Neural cell (in vitro differentiated cells): ENCODE results near the gene PRELID3B. TPM values are rescaled to one million over a fixed set of nuclear protein-coding genes. Genes with fewer than 3 reads are reported as not detected.

Source experiments
- H2AFZ ChIP-seq: fragments of 200-600, 300-800 bp; sonication (generic), shearing (Covaris generic); 2 replicates; pipeline ENCODE4 v1.6.0; 2014; ENCODE audit warnings: low read depth, mild to moderate bottlenecking, antibody characterized with exemption, low read length, moderate library complexity
- H3F3A ChIP-seq: fragments of 200-600 bp; shearing (Covaris generic); 2 replicates; pipeline ENCODE4 v1.6.1; 2016; ENCODE audit warnings: mild to moderate bottlenecking, moderate library complexity, mixed read lengths, antibody characterized with exemption, low read length; ENCODE audit not compliant: insufficient read depth, poor library complexity, severe bottlenecking
- H3K27ac ChIP-seq: fragments of 200-600, 300-800 bp; sonication (generic), shearing (Covaris generic); 2 replicates; pipeline ENCODE4 v1.5.1; 2014; ENCODE audit warnings: mild to moderate bottlenecking, low read length, moderate library complexity
- H3K27me3 ChIP-seq: fragments of 300-800, 200-600 bp; sonication (generic), shearing (Covaris generic); 2 replicates; pipeline ENCODE4 v1.6.0; 2014; ENCODE audit warnings: mild to moderate bottlenecking, low read depth, low read length, moderate library complexity; ENCODE audit not compliant: insufficient read depth
- H3K36me3 ChIP-seq: fragments of 300-800, 200-600 bp; sonication (generic), shearing (Covaris generic); 2 replicates; pipeline ENCODE4 v1.5.1; 2014; ENCODE audit warnings: mild to moderate bottlenecking, antibody characterized with exemption, low read length, moderate library complexity; ENCODE audit not compliant: insufficient read depth
- H3K4me2 ChIP-seq: fragments of 300-800, 200-600 bp; sonication (generic), shearing (Covaris generic); 2 replicates; pipeline ENCODE4 v1.6.0; 2014; ENCODE audit warnings: mild to moderate bottlenecking, low read length
- H3K4me3 ChIP-seq: fragments of 300-800, 200-600 bp; sonication (generic), shearing (Covaris generic); 2 replicates; pipeline ENCODE4 v1.5.1; 2014; ENCODE audit warnings: mild to moderate bottlenecking, low read length, moderate library complexity
- H3K79me2 ChIP-seq: fragments of 200-600 bp; shearing (Covaris generic); replicated peaks from 2 replicates; pipeline ENCODE4 v1.6.0; 2014; ENCODE audit warnings: mild to moderate bottlenecking, low read length, moderate library complexity; ENCODE audit not compliant: insufficient read depth
- H3K9ac ChIP-seq: fragments of 300-800, 200-600 bp; sonication (generic), shearing (Covaris generic); 2 replicates; pipeline ENCODE4 v1.6.1; 2016; ENCODE audit warnings: mild to moderate bottlenecking, low read length, mixed read lengths
- H3K9me2 ChIP-seq: fragments of 200-600 bp; shearing (Covaris generic); 2 replicates; pipeline ENCODE4 v1.6.1; 2016; ENCODE audit warnings: mild to moderate bottlenecking, low read length, mixed read lengths; ENCODE audit not compliant: insufficient read depth
- H3K9me3 ChIP-seq: fragments of 200-600, 300-800 bp; sonication (generic), shearing (Covaris generic); 2 replicates; pipeline ENCODE4 v1.6.1; 2016; ENCODE audit warnings: mild to moderate bottlenecking, mixed run types, low read length, moderate library complexity, mixed read lengths
- H4K20me1 ChIP-seq: fragments of 200-600 bp; shearing (Covaris generic); 2 replicates; pipeline ENCODE4 v1.6.1; 2016; ENCODE audit warnings: mild to moderate bottlenecking, mixed run types; ENCODE audit not compliant: insufficient read depth
- CTCF ChIP-seq: fragments of 450-650 bp; IDR thresholded peaks from 2 replicates; pipeline ENCODE4 v1.5.1; 2014; ENCODE audit warnings: antibody characterized with exemption, mild to moderate bottlenecking, moderate library complexity; ENCODE audit not compliant: poor library complexity, severe bottlenecking
- EP300 ChIP-seq: fragments of 450-650 bp; conservative IDR thresholded peaks from 2 replicates; pipeline ENCODE4 v1.6.1; 2014; ENCODE audit warnings: antibody characterized with exemption, mild to moderate bottlenecking, moderate library complexity; ENCODE audit not compliant: poor library complexity, severe bottlenecking
- EZH2 ChIP-seq: fragments of 200-600, 300-800 bp; shearing (Covaris generic), sonication (generic); IDR thresholded peaks from 2 replicates; pipeline ENCODE4 v1.6.1; 2014; ENCODE audit warnings: antibody characterized with exemption, low read length, borderline replicate concordance, mild to moderate bottlenecking; ENCODE audit not compliant: insufficient read depth, poor library complexity, severe bottlenecking
- MXI1 ChIP-seq: fragments of 450-650 bp; conservative IDR thresholded peaks from 2 replicates; pipeline ENCODE4 v1.6.1; 2014; ENCODE audit warnings: antibody characterized with exemption, mild to moderate bottlenecking; ENCODE audit not compliant: poor library complexity, severe bottlenecking
- POLR2AphosphoS5 ChIP-seq: IDR thresholded peaks from 2 replicates; pipeline ENCODE4 v1.6.1; 2012
- RAD21 ChIP-seq: fragments of 450-650 bp; conservative IDR thresholded peaks from 2 replicates; pipeline ENCODE4 v1.6.1; 2014; ENCODE audit warnings: antibody characterized with exemption, mild to moderate bottlenecking, moderate library complexity
- SMC3 ChIP-seq: fragments of 450-650 bp; conservative IDR thresholded peaks from 2 replicates; pipeline ENCODE4 v1.6.1; 2014; ENCODE audit warnings: antibody characterized with exemption, mild to moderate bottlenecking, moderate library complexity; ENCODE audit not compliant: poor library complexity
- TAF1 ChIP-seq: IDR thresholded peaks from 2 replicates; pipeline ENCODE4 v1.6.1; 2012; ENCODE audit warnings: low read depth
- polyA plus RNA-seq: library from polyadenylated mRNA; depleted of rRNA; stranded (reverse); fragments of >200 nt; gene quantifications from 2 replicates; pipeline ENCODE4 v1.2.3, GENCODE V29; 2014
- TF ChIP-seq, protein P1 (sequence below): IDR thresholded peaks from 2 replicates; pipeline ENCODE4 v1.6.1; 2012; ENCODE audit warnings: borderline replicate concordance

The PRELID3B gene
- polyA plus RNA-seq, 1 donor from 2014 or later: 50.5 TPM

DNA sequence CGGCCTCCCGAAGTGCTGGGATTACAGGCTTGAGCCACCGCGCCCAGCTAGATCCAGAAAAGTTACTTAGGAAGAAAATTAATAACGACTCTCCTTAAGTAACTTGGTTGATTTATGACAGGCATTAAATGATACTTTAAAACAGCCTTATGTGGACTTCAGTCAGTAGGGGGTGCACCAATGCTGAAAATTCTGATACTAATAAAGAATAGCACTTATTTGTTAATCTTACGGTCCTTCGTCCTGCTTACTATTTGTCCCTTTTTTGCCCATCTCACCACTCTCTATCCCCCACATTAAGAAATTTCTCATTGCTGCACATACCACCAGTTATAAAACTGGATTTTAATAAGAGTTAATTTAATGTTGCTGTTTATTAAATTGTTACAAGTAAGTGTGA, 12.7 kb upstream of the PRELID3B start:
- Histone ChIP-seq H3K27me3 (no peaks in the 10 kb centered on the region), H3K9ac (no peak overlapping the region), H3K27ac (no peak overlapping the region), H2AFZ (no peak overlapping the region), H3K36me3 (no peaks in the 10 kb centered on the region), H3K79me2 (no peaks in the 10 kb centered on the region), H3K9me3 (no peaks in the 10 kb centered on the region), H4K20me1 (no peaks in the 10 kb centered on the region), H3K4me3 (no peak overlapping the region), H3F3A (no peaks in the 10 kb centered on the region), H3K4me2 (no peak overlapping the region), H3K9me2 (no peaks in the 10 kb centered on the region)
- TF ChIP-seq EZH2: no peak
- TF ChIP-seq CTCF: peak; percentile 24

GRCh38 chr20:59051666-59052185, 9.1 kb upstream of the PRELID3B start:
- H3K4me2 ChIP-seq: no peak overlapping the region
- TF ChIP-seq EP300: no peak
- no peak for TF ChIP-seq MXI1
- no peak for TF ChIP-seq CTCF
- TF ChIP-seq RAD21: no peak
- no peak overlapping the region for H3K9ac ChIP-seq
- no peaks in the 10 kb centered on the region for H3K79me2 ChIP-seq
- no peak overlapping the region for H3K4me3 ChIP-seq
- no peaks in the 10 kb centered on the region for H3K36me3 ChIP-seq
- H4K20me1 ChIP-seq: no peaks in the 10 kb centered on the region
- no peaks in the 10 kb centered on the region for H3K9me3 ChIP-seq
- no peaks in the 10 kb centered on the region for H3K27me3 ChIP-seq
- no peak overlapping the region for H2AFZ ChIP-seq
- H3K9me2 ChIP-seq: no peaks in the 10 kb centered on the region
- H3F3A ChIP-seq: no peaks in the 10 kb centered on the region
- no peak overlapping the region for H3K27ac ChIP-seq

DNA sequence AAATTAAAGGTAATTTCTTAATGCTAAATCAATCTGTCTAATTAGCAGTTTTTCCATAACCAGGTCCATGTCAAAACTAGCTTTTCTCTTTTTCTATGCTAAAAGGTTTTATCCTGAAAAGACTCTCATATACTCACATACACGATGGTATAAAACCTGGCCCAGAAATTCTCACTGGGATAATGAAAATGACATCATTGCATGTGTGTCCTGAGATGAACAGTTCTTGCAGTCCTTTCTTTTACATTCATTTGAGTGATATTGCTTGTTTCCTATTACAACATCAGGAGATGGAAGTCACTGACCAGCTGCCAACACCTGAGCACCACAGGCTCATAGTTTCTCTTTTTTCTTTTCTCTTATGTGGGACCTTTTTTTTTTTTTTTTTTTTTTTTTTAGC, 7.9 kb upstream of the PRELID3B start:
- Histone ChIP-seq H3K79me2 (no peaks in the 10 kb centered on the region), H3F3A (no peaks in the 10 kb centered on the region), H2AFZ (no peak overlapping the region), H3K9me3 (no peaks in the 10 kb centered on the region), H3K27me3 (no peaks in the 10 kb centered on the region), H3K9ac (no peak overlapping the region), H4K20me1 (no peaks in the 10 kb centered on the region), H3K9me2 (no peaks in the 10 kb centered on the region), H3K4me2 (no peak overlapping the region), H3K4me3 (no peak overlapping the region), H3K27ac (no peak overlapping the region), H3K36me3 (no peaks in the 10 kb centered on the region)
- TF ChIP-seq EZH2 (no peak), MXI1 (no peak), RAD21 (no peak), EP300 (no peak), SMC3 (no peak), TAF1 (no peak), CTCF (no peak), POLR2AphosphoS5 (no peak)
- TF ChIP-seq, protein P1, sequence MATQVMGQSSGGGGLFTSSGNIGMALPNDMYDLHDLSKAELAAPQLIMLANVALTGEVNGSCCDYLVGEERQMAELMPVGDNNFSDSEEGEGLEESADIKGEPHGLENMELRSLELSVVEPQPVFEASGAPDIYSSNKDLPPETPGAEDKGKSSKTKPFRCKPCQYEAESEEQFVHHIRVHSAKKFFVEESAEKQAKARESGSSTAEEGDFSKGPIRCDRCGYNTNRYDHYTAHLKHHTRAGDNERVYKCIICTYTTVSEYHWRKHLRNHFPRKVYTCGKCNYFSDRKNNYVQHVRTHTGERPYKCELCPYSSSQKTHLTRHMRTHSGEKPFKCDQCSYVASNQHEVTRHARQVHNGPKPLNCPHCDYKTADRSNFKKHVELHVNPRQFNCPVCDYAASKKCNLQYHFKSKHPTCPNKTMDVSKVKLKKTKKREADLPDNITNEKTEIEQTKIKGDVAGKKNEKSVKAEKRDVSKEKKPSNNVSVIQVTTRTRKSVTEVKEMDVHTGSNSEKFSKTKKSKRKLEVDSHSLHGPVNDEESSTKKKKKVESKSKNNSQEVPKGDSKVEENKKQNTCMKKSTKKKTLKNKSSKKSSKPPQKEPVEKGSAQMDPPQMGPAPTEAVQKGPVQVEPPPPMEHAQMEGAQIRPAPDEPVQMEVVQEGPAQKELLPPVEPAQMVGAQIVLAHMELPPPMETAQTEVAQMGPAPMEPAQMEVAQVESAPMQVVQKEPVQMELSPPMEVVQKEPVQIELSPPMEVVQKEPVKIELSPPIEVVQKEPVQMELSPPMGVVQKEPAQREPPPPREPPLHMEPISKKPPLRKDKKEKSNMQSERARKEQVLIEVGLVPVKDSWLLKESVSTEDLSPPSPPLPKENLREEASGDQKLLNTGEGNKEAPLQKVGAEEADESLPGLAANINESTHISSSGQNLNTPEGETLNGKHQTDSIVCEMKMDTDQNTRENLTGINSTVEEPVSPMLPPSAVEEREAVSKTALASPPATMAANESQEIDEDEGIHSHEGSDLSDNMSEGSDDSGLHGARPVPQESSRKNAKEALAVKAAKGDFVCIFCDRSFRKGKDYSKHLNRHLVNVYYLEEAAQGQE: no peak
